Measurements from ENCODE around the gene CHID1.

CHID1 gene

DNA sequence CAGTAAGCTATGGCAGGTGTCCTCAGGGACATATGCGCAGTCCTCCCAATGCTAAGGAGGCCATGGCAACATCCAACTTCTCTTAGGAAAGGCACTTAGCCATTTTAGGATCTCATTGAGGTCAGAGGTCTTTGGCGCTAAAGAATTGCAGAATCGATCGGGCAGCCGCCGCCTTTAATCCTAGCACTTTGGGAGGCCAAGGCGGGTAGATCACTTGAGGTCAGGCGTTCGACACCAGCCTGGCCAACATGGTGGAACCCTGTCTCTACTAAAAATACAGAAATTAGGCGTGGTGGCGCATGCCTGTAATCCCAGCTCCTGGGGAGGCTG lies 1.2 kb upstream of the CHID1 start:
- DNase-seq (ENCODE audit: low spot score) = no peak
- in situ Hi-C loops (cut with MboI; ENCODE audit: low sequenced_read_pairs, unreplicated experiment) = no loop called here
- TF ChIP-seq, protein P1, sequence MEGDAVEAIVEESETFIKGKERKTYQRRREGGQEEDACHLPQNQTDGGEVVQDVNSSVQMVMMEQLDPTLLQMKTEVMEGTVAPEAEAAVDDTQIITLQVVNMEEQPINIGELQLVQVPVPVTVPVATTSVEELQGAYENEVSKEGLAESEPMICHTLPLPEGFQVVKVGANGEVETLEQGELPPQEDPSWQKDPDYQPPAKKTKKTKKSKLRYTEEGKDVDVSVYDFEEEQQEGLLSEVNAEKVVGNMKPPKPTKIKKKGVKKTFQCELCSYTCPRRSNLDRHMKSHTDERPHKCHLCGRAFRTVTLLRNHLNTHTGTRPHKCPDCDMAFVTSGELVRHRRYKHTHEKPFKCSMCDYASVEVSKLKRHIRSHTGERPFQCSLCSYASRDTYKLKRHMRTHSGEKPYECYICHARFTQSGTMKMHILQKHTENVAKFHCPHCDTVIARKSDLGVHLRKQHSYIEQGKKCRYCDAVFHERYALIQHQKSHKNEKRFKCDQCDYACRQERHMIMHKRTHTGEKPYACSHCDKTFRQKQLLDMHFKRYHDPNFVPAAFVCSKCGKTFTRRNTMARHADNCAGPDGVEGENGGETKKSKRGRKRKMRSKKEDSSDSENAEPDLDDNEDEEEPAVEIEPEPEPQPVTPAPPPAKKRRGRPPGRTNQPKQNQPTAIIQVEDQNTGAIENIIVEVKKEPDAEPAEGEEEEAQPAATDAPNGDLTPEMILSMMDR (IDR thresholded peaks at IDR 0.05; ENCODE audit: borderline replicate concordance, control extremely low read depth, extremely low read depth, insufficient read depth, missing control alignments) = no peak

DNA sequence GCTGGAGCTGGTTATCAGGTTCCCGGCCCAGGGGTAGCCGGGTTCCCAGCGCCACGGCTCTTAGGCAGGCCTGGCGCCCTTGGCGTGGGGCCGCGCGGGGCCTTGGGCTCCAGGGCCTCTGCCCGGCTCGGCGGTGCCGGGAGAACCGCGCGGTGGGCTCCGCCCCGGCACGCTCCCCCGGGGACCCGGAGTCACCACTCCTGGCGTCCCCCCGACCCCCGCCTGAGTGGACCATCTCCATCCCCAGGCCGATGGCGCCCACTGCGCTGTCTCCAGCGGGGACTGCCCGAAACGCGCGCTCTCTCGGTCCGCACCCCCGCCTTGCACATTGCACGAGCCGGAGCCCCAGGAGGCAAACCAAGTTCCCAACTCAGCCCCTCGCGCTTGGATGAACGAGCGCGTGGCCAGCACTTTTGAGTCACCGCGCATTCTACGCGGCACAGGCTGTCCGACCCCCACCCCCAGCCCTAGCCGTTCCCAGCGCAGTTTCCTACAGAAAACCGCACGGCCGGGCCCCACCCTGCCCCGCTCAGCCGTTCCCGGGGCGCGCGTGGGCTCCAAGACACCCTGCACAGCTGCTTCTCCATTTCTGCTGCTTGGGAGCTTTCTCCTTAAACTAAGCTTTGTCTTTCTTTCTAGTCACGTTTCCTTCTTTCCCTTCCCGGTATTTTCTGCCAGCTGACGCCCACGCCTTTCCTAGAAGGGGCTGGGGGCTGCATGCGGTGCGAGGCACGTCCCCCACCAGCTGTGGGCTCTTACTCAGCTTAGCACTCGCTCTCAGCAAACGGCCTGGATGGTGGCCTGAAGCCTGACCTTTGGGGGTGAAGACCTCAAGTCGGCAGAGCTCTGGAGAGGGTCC lies 650 bp upstream of the CHID1 start:
- in situ Hi-C loops (cut with MboI; ENCODE audit: low sequenced_read_pairs, unreplicated experiment) = no loop called here
- TF ChIP-seq, protein P1 (IDR thresholded peaks at IDR 0.05; ENCODE audit: borderline replicate concordance, control extremely low read depth, extremely low read depth, insufficient read depth, missing control alignments) = peak; percentile 9
- DNase-seq (ENCODE audit: low spot score) = peak; percentile 72

DNA sequence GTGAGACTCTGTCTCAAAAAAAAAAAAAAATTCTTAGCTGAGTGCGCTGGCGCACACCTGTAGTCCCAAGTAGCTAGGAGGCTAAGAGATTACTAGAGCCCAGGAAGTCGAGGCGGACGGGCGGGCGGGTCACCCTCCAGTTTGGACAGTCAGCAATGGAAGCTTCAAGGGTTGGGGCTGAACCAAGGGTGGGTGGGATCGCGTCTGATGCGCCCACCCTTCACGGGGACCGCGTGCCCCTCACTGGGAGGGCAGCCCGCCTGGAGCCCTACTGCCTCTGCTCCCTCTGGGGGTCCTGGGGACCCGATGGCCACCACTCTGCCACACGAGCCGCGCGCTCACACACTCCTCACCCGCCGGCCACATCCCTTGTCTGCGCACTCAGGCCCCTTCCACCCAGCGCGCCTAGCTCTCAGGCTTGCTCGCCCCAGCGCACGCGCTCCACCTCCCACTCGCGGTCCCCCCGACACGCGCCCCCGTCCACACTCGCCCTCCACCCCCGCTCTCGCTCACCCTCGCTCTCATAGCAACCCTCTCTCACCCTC lies 494 bp downstream of the CHID1 start:
- in situ Hi-C loops (cut with MboI; ENCODE audit: low sequenced_read_pairs, unreplicated experiment) = no loop called here
- no peak for DNase-seq (ENCODE audit: low spot score)
- TF ChIP-seq, protein P1 (IDR thresholded peaks at IDR 0.05; ENCODE audit: borderline replicate concordance, control extremely low read depth, extremely low read depth, insufficient read depth, missing control alignments) = no peak

DNA sequence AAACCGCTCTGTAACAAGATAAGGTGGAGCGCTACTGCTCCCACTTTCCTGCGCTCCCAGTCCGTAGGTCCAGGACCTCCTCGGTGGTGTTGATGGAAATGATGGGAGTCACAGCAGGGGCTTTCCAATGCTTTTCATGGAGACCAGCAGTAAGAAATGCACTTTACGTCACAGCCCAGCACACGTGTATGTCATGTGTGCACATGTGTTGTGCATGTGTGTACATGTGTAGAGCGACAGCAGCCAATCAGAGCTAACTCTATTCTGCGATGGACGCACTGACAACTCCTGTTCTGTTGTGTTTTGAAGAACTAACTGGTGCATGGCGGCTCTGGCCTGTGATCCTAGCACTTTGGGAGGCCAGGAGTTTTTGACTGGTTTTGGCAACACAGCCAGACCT lies 1.2 kb downstream of the CHID1 start:
- in situ Hi-C loops (cut with MboI; ENCODE audit: low sequenced_read_pairs, unreplicated experiment) = no loop called here
- TF ChIP-seq, protein P1 (IDR thresholded peaks at IDR 0.05; ENCODE audit: borderline replicate concordance, control extremely low read depth, extremely low read depth, insufficient read depth, missing control alignments) = no peak
- no peak for DNase-seq (ENCODE audit: low spot score)

DNA sequence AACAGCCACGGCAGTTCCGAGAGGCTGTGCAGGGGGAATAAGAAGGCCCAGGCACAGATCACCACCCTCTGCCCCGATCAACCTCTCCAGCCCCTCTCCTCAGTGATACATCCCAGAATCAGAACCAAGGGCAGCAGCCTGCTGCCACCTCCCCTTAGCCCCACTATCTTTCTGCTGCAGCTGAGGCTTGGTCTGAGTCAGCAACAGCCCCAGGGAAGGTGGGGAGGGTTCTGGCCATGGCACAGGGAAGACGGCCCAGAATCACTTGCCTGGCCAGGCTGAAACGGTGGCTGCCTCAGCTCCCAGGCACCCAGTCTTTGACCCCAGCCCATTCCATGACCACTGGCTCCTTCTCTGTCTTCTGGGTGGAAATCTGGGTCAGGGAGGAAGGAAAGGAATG lies 2.3 kb downstream of the CHID1 start:
- in situ Hi-C loops (cut with MboI; ENCODE audit: low sequenced_read_pairs, unreplicated experiment) = no loop called here
- TF ChIP-seq, protein P1 (IDR thresholded peaks at IDR 0.05; ENCODE audit: borderline replicate concordance, control extremely low read depth, extremely low read depth, insufficient read depth, missing control alignments) = no peak
- no peak for DNase-seq (ENCODE audit: low spot score)

DNA sequence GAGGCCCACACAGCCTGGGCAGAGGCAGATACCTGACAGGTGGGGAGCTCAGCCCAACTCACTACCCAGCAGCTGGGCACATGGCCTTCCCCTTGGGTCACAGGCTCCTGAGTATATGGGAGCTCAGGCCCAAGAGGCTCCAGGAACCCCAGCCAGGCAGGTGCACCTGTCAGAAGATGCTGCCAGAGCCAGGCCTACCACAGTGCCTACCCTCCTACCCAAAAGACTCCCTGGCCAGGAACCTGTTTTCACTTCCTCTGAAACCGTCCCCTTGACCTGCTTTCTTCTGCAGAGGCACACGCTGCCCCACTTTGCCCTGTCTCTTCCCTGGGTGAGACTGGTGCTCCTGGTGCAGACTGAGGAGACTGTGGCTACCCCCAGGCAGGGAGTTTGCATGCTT lies 2.9 kb downstream of the CHID1 start:
- TF ChIP-seq, protein P1 (IDR thresholded peaks at IDR 0.05; ENCODE audit: borderline replicate concordance, control extremely low read depth, extremely low read depth, insufficient read depth, missing control alignments) = no peak
- in situ Hi-C loops (cut with MboI; ENCODE audit: low sequenced_read_pairs, unreplicated experiment) = no loop called here
- DNase-seq (ENCODE audit: low spot score) = no peak

All from GM13976 (cell line).